ENCODE data around the gene RIBC1.
"Not testable (repeated sequence)": the region's sequence is repeated elsewhere in the genome, so short reads cannot be mapped to it uniquely, and the experiment has no call there.

RIBC1 gene

GRCh38 chrX:53422861-53423306, at the start of gene RIBC1:
TSS of gene RIBC1 (plus strand) at chrX:53422873. CDS start at chrX:53426277, 3,404 bp downstream.
- DNase-seq, result no peak

GRCh38 chrX:53373307-53373706, 49.4 kb upstream of the RIBC1 start:
- no peak for DNase-seq

GRCh38 chrX:53374222-53374820, 48.4 kb upstream of the RIBC1 start:
- DNase-seq, result peak in 1 of 2 donors; percentile 19

- no peak for DNase-seq
These were observed 47.8 kb upstream of the RIBC1 start for GRCh38 chrX:53374923-53375322.

GRCh38 chrX:53376888-53377287, 45.8 kb upstream of the RIBC1 start:
- DNase-seq, result no peak

- no peak for DNase-seq
These were observed 45.2 kb upstream of the RIBC1 start for GRCh38 chrX:53377464-53377863.

GRCh38 chrX:53379008-53379710, 43.5 kb upstream of the RIBC1 start:
- no peak for DNase-seq

- DNase-seq, result no peak
These were observed 42.9 kb upstream of the RIBC1 start for GRCh38 chrX:53379747-53380146.

GRCh38 chrX:53383376-53384076, 39.1 kb upstream of the RIBC1 start:
- no peak for DNase-seq

GRCh38 chrX:53395605-53396298, 26.9 kb upstream of the RIBC1 start:
- DNase-seq, result no peak

- no peak for DNase-seq
These were observed 24.5 kb upstream of the RIBC1 start for GRCh38 chrX:53398216-53398615.

GRCh38 chrX:53403535-53403934, 19.1 kb upstream of the RIBC1 start:
- no peak for DNase-seq

GRCh38 chrX:53412446-53412845, 10.2 kb upstream of the RIBC1 start:
- DNase-seq, result no peak

- DNase-seq, result not testable (repeated sequence)
These were observed 2.3 kb upstream of the RIBC1 start for GRCh38 chrX:53420351-53420750.

GRCh38 chrX:53421125-53421524, 1.5 kb upstream of the RIBC1 start:
- no peak for DNase-seq

GRCh38 chrX:53421772-53422085, 944 bp upstream of the RIBC1 start:
- DNase-seq, result no peak

- DNase-seq, result peak; percentile 97 to 100
These were observed 400 bp upstream of the RIBC1 start, which contains the start of gene SMC1A for GRCh38 chrX:53422086-53422860. TSS of gene SMC1A (minus strand) at chrX:53422654. CDS start at chrX:53422600, 54 bp downstream.

- DNase-seq, result no peak
These were observed 7.1 kb downstream of the RIBC1 start for GRCh38 chrX:53429755-53430154.

- DNase-seq, result no peak
These were observed 7.6 kb downstream of the RIBC1 start for GRCh38 chrX:53430231-53430630.

- DNase-seq, result peak; percentile 87 to 88
These were observed 11.3 kb downstream of the RIBC1 start, which contains the start of gene HSD17B10 for GRCh38 chrX:53433651-53434639. TSS of gene HSD17B10 (minus strand) at chrX:53434370. CDS start at chrX:53434345, 25 bp downstream.

GRCh38 chrX:53435997-53436396, 13.3 kb downstream of the RIBC1 start:
- DNase-seq, result peak; percentile 75 to 78
